Fibroblast of skin of right biceps (primary cell): ENCODE data around the gene PAK6.

Source experiments
- DNase-seq: peaks from one replicate; pipeline ENCODE4 v3.0.0-alpha.2; 2013

Gene PAK6

DNA sequence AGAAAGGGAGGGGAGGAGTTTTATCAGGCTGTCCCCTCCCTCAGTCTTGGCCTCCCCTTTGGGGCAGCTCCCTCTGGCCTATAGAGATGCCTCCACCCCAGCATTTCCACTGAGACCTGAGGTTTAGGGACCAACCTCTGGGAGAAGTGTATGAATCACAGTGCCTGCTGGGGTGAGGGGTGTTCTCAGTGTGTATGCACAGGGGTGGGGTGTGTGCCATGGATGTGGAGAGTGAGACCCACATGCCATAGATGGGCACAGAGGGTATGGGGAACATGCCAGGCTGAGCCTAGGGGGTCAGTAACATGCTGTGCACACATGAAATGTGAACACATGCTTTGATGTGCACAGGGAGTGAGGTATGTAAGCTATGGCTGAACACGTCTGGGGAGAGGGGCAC, 56.4 kb downstream of the PAK6 start:
- DNase-seq = no peak

GRCh38 chr15:40295877-40296560, 57.2 kb downstream of the PAK6 start:
- no peak for DNase-seq

DNA sequence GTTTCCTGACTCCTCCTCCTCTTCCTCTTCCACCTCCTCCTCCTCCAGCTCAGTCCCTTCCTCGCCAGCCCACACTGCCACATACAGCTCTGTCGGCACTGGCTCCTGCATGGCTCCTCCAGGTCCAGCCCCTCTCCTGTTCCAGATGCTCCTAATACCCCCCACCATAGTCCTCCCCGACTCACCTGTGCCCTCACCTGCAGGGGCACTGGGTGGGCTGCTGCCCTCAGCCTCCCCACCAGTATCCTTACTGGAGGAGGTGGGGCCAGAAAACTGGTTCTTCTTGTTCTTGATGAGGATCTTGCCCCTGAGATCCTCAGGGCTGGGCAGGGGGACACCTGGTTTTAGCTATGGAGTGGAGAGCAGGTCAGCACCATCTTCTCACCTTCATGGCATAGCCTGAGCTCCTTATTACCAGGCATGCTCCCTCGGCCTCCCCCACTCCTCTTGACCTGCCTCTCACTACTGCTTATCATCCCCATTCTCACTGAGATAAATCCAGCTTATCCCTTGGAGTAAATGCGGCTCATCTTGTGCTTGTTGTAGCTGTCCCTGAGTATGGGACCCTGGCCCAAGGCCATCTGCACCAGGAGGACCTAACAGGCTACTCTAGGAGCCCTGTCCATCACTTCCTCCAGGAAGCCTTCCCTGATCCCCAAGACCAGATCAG, 57.8 kb downstream of the PAK6 start:
- DNase-seq = no peak

GRCh38 chr15:40297356-40297755, 58.5 kb downstream of the PAK6 start:
- no peak for DNase-seq

- DNase-seq = no peak
Observed at GRCh38 chr15:40298216-40298935, 59.5 kb downstream of the PAK6 start.

- no peak for DNase-seq
Observed at GRCh38 chr15:40300367-40300766, 61.5 kb downstream of the PAK6 start.

DNA sequence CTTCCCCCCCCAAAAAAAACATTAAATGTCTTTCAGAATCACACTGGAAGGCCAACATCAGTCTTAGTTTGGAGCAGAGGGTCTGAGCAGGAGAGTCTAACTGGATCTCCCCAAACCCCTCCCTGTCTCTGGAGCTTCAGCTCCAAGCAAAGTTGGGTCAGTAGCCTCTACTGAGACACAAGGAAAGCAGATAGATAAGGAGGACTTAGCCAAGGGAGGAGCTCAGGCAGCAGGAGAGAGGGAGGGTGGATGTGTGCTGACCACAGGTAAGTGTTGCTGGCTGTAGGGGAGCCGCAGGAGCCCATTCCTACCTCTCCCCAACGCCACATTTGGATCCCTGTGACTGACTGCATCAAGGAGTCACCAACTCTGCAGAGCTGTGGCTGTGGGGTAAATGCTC, 61.9 kb downstream of the PAK6 start:
- DNase-seq = no peak

- DNase-seq = no peak
Observed at GRCh38 chr15:40301467-40302179, 62.8 kb downstream of the PAK6 start.

GRCh38 chr15:40302288-40302886, 63.5 kb downstream of the PAK6 start:
- no peak for DNase-seq

DNA sequence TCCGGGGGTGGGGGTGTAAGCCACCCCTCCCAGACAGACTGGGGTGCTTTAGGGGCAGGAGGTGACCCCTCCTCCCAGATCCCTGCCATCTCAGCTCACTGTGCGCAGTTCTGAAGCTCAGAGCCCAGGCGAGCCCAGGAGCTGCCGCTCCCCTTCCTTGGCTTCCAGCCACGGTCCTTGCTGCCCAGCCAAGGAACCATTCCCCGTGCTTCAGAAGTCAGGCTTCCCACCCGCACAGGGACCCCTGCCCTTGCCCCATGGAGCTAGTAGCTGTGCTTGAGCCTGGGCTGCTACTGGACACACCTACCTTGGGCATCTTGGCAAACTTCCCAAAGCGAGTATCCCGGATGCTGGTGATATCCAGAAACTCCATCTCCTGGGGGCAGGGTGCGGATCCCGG, 64.1 kb downstream of the PAK6 start:
- no peak for DNase-seq

DNA sequence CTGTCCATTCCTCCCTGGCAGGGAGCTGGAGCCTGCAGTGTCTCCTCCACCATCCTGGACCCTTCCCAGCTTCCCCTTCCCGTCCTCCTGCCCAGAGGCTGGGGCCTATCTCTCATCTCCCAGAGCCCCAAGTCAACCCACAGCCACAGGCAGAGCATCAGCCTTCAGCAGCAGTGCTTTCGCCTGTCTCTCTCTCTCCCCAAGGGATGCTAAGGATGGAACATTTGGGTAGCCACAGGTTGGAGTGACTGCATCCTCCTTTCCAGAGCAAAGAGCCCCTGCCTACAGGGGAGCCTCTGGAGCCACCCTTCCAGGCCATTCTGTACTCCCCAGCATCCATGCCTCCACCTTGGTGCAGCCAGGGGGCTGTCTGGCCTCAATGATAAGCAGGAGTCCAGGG, 64.7 kb downstream of the PAK6 start:
- DNase-seq = no peak

DNA sequence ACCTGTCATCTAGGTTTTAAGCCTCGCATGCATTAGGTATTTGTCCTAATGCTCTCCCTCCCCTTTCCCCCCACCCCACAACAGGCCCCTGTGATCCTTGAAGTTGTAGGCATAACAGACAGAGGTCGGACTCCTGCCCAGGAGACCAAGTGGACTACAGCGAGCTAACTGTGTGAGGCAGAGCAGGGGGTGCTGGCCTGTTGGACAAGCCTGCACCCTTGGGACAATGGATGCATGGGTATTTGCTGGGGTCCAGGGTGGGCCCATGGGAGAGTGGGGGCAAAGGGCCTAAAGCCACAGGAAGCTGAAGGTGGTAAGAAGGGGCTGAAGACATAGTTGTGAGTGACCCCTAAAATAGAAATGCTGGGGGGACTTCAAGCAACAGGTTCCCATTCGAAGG, 66.4 kb downstream of the PAK6 start:
- DNase-seq = no peak

DNA sequence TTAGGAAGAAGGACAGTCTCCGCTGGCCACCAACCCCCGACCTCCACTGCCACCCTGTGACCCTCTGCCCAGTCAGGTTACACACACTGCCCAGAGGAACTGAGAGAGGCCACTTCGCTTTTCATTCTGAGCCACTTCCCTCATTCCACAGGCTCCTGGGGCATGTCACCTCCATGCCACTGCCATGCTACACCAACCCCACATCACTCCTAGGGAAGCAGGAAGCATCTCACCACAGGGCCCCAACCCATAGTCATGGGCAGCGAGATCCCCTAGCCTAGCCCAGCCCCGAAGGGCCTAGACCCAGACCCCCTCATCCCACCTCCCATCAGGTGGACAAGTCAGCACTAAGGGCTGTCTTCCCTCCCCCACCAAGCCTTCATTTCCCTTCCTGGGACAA, 67.5 kb downstream of the PAK6 start:
- DNase-seq = no peak

- DNase-seq = no peak
Observed at GRCh38 chr15:40306908-40307307, 68.0 kb downstream of the PAK6 start.

GRCh38 chr15:40307421-40308211, 68.8 kb downstream of the PAK6 start, which contains the start of gene PLCB2:
Gene PLCB2 (minus strand): TSS chr15:40307935. CDS start chr15:40307672, 263 bp downstream.
- DNase-seq = no peak

- no peak for DNase-seq
Observed at GRCh38 chr15:40309344-40309862, 70.5 kb downstream of the PAK6 start.

DNA sequence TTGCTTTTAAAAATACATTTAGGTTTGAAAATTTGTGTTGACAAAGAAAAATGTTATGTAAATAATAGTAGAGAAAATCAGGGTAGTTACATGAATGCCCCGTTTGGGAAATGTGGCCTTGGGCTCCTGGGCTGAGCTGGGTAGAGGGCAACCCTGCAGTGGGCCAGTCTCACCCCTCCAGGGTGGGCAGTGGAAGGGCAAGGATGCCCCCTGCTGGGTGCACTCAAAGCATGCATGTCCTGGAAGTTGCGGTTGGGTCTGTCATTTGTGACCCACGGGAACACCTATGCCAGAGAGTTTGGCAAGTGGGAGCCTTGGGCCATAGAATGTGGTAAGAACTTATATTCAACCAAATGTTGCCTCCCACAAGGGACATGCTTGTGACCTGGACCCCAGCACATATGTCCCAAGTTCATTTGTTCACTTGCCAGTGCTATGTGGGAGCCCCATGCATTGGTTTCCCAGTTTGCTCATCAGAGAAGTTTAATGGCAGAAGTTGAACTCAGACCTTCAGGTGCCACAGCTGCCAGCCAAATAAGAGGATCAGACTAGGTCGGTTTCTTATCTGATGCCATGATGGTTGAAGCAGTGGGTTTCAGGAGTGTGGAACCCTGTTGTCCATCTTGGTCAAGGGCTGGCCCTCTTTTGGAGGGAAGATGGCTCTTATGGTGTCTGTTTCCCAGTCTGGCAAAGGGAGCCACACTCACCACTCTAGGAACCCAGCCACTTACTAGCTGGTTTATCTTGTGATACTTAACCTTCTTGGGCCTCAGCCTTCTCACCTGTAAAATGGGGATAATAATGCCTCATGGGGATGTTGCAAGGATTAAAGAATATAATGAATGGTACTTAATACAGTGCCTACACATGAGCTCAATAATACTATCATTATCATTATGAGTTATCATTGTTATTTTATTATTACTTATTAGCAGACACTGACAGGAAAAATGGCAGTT, 71.4 kb downstream of the PAK6 start:
- DNase-seq = peak; percentile 39

GRCh38 chr15:40310993-40311392, 72.1 kb downstream of the PAK6 start:
- DNase-seq = no peak

GRCh38 chr15:40312370-40313158, 73.7 kb downstream of the PAK6 start:
- no peak for DNase-seq
